HCT116 (cell line): ENCODE results near the gene UBTF.

Source experiments
- CBX3 ChIP-seq: IDR thresholded peaks from 2 replicates; pipeline ENCODE4 v1.6.1; 2012; ENCODE audit warnings: low read depth
- EZH2 ChIP-seq: fragments of 200-600 bp; sonication (generic); IDR thresholded peaks from 2 replicates; pipeline ENCODE4 v1.6.1; 2017; ENCODE audit warnings: antibody characterized with exemption, mixed run types
- POLR2A ChIP-seq: IDR thresholded peaks from 2 replicates; pipeline ENCODE4 v1.7.0; 2011; ENCODE audit warnings: borderline replicate concordance; ENCODE audit not compliant: insufficient read depth, insufficient read length; ENCODE audit errors: extremely low read depth
- POLR2AphosphoS5 ChIP-seq: IDR thresholded peaks from 2 replicates; pipeline ENCODE4 v1.6.1; 2011; ENCODE audit warnings: mild to moderate bottlenecking, low read depth, low read length, moderate library complexity
- TCF7L2 ChIP-seq: IDR thresholded peaks from 2 replicates; pipeline ENCODE4 v1.7.0; 2011; ENCODE audit warnings: borderline replicate concordance, inconsistent platforms; ENCODE audit not compliant: insufficient read depth, insufficient read length; ENCODE audit errors: extremely low read depth
- ZFX ChIP-seq: fragments of 450-650 bp; IDR thresholded peaks from 2 replicates; pipeline ENCODE4 v1.6.1; 2017
- TF ChIP-seq, protein P1 (sequence below): IDR thresholded peaks from 2 replicates; pipeline ENCODE4 v1.6.1; 2012
- TF ChIP-seq, protein P2 (sequence below), 3 experiments: fragments of 200-600 bp in 1 of 3; sonication (generic) in 1 of 3; IDR thresholded peaks in 2 of 3; conservative IDR thresholded peaks in 1 of 3; 2 replicates each; pipeline ENCODE4 v1.5.1; 2012 to 2017; ENCODE audit warnings: low read depth in 2 of 3, low read length in 2 of 3, antibody characterized with exemption in 1 of 3, borderline replicate concordance in 1 of 3, control low read depth in 1 of 3, mild to moderate bottlenecking in 1 of 3, mixed read lengths in 1 of 3, mixed run types in 1 of 3, moderate library complexity in 1 of 3; ENCODE audit not compliant: insufficient read depth in 1 of 3
- TF ChIP-seq, protein P3 (sequence below): IDR thresholded peaks from 2 replicates; pipeline ENCODE4 v1.6.1; 2012; ENCODE audit warnings: low read depth

DNA sequence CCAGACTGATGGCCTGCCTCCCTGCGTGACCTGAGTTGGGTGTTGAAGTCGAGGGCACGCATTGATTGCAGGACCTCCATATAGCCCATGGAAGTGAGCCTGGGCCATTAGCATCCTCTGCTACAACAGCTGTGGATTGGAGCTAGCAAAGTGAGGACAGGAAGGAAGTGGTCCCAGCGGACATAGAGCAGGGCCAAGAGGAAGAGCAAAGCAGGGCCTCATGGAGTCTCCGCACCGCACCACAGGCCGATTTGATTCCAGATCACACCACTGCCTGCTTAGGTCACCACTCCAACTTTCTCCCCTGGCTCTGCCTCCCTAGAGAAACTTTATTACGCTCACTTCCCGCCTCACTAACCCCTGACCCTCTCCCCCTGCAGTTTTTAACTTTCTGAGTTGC lies 10.7 kb upstream of the UBTF start:
- TF ChIP-seq POLR2A (no peak), TCF7L2 (no peak), CBX3 (no peak), POLR2AphosphoS5 (no peak), EZH2 (no peak), ZFX (no peak)
- TF ChIP-seq, protein P1, sequence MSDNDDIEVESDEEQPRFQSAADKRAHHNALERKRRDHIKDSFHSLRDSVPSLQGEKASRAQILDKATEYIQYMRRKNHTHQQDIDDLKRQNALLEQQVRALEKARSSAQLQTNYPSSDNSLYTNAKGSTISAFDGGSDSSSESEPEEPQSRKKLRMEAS: no peak
- TF ChIP-seq, protein P2, sequence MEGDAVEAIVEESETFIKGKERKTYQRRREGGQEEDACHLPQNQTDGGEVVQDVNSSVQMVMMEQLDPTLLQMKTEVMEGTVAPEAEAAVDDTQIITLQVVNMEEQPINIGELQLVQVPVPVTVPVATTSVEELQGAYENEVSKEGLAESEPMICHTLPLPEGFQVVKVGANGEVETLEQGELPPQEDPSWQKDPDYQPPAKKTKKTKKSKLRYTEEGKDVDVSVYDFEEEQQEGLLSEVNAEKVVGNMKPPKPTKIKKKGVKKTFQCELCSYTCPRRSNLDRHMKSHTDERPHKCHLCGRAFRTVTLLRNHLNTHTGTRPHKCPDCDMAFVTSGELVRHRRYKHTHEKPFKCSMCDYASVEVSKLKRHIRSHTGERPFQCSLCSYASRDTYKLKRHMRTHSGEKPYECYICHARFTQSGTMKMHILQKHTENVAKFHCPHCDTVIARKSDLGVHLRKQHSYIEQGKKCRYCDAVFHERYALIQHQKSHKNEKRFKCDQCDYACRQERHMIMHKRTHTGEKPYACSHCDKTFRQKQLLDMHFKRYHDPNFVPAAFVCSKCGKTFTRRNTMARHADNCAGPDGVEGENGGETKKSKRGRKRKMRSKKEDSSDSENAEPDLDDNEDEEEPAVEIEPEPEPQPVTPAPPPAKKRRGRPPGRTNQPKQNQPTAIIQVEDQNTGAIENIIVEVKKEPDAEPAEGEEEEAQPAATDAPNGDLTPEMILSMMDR (IDR thresholded peaks at IDR 0.05 in 2 of 3, conservative IDR thresholded peaks at IDR 0.05 in 1 of 3; ENCODE audit: borderline replicate concordance in 1 of 3, insufficient read depth in 1 of 3, low read depth in 2 of 3, low read length in 2 of 3): no peak
- TF ChIP-seq, protein P3, sequence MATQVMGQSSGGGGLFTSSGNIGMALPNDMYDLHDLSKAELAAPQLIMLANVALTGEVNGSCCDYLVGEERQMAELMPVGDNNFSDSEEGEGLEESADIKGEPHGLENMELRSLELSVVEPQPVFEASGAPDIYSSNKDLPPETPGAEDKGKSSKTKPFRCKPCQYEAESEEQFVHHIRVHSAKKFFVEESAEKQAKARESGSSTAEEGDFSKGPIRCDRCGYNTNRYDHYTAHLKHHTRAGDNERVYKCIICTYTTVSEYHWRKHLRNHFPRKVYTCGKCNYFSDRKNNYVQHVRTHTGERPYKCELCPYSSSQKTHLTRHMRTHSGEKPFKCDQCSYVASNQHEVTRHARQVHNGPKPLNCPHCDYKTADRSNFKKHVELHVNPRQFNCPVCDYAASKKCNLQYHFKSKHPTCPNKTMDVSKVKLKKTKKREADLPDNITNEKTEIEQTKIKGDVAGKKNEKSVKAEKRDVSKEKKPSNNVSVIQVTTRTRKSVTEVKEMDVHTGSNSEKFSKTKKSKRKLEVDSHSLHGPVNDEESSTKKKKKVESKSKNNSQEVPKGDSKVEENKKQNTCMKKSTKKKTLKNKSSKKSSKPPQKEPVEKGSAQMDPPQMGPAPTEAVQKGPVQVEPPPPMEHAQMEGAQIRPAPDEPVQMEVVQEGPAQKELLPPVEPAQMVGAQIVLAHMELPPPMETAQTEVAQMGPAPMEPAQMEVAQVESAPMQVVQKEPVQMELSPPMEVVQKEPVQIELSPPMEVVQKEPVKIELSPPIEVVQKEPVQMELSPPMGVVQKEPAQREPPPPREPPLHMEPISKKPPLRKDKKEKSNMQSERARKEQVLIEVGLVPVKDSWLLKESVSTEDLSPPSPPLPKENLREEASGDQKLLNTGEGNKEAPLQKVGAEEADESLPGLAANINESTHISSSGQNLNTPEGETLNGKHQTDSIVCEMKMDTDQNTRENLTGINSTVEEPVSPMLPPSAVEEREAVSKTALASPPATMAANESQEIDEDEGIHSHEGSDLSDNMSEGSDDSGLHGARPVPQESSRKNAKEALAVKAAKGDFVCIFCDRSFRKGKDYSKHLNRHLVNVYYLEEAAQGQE: no peak
